ENCODE data around the gene ANAPC1. TPM values are rescaled to one million over a fixed set of nuclear protein-coding genes. Genes with fewer than 3 reads are reported as not detected.
"Not testable (repeated sequence)": the region's sequence is repeated elsewhere in the genome, so short reads cannot be mapped to it uniquely, and the experiment has no call there.

The ANAPC1 gene
- total RNA-seq, 2 donors from 2014 or later, result 49.0 to 50.6 TPM

DNA sequence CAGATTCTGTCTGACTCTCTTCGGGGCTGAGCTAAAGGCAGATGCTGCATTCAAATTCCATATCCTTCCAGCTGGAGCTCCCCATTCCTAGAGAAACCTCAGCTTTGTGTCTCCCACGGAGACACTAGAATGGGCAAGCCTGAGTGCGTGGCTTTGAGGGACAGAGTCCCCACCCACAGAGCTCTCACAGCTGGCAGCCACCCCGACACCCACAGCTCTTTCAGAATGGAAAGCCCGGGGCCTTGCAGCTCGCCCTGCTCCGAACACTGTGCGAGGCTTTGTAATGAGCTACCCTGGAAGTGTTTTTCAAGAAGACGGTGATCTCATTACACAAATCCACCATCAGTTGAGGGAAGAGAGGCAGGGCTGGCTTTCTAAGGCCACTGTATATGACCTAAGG is 164.4 kb downstream of the ANAPC1 start:
- not testable (repeated sequence) for H3K4me3 Mint-ChIP-seq; H3K9me3 ChIP-seq (ENCODE audit: control insufficient read depth, low read length, poor library complexity, severe bottlenecking); H3K36me3 Mint-ChIP-seq (ENCODE audit: low read depth); H3K27ac Mint-ChIP-seq; H3K4me1 Mint-ChIP-seq; ATAC-seq; DNase-seq; H3K27me3 Mint-ChIP-seq

Other genes starting within 250 kb of the ANAPC1 start
- gene MERTK, start 14.4 kb upstream of the ANAPC1 start, total RNA-seq, result under 1 TPM; 0.12 to 0.13 TPM
- gene TMEM87B, start 171.1 kb upstream of the ANAPC1 start, total RNA-seq, result 10 to 100 TPM; 16.3 to 23.1 TPM

All from T-helper 17 cell (primary cell).